NCI-H2107 treated with DMSO at 0.1 percent for 48 hours (cell line): Measurements from ENCODE around the gene TRAPPC5.
A peak's percentile ranks its signal among the peaks of the same experiment; 100 is the strongest.
"Not testable (repeated sequence)": the region's sequence is repeated elsewhere in the genome, so short reads cannot be mapped to it uniquely, and the experiment has no call there.

Experiments
- DNase-seq: peaks from one replicate; lab custom pipeline; 2025; ENCODE audit not compliant: unreplicated experiment; lab: John Stamatoyannopoulos, UW

The TRAPPC5 gene

DNA sequence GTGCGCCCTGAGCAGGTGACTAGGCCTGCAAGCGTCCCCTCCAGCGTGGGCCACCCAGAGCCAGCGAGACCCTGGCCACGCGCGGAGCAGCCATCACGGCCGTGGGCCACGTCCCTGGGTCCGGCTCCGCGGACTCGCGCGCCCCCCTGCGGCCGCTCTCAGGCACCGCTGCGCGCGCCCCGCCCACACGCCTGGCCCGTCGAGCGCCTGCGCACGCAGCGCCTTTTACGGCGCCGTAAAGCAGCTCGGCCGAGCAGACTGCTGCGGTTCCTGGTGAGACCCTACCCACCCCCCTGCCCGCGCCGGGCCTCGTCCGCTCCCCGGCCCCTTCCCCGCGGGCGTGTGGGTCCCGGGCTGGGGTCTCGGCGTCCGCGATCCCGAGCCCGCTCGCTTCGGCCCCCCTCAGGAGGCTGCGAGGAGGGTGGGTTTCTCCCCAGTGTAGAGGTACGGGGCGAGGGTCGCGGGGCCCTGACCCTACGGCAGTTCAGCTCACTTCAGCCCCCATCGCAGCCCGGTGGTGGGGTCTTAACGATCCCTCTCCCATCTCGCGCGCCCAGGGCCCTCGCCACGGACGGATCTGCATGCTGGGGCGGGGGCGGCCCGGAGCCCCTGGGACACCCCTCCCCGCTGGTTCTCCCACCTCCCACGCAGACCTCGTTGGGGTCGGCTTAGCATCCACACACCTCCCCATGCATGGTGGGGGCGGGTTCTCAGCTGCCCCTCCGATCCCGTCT, at the start of gene TRAPPC5:
TSS of gene TRAPPC5 (plus strand) at position 228 of the 734 bp plus-strand sequence. CDS start 1,421 bp downstream, outside the sequence.
- DNase-seq = peak; percentile 15

DNA sequence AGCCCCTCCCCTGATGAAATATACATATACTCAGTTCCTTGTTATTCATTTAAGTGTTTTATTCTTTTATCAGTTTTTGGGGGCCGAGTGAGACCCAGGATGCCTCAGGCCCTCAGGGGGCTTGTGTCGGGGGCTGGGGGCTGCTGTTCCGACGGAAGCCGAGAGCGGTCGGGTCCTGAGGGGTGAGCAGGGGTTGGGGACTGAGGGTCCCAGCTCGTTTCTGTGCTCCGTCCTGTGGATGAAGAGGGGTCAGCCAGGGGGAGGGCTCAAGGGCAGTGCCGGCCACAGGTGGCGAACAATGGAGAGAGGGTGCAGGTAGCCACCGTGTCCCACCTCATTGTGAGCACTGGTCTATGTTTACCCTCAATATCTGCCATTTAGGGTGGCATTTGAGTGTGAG, 49.1 kb upstream of the TRAPPC5 start:
- no peak for DNase-seq

GRCh38 chr19:7632340-7633203, 48.1 kb upstream of the TRAPPC5 start:
- no peak for DNase-seq

DNA sequence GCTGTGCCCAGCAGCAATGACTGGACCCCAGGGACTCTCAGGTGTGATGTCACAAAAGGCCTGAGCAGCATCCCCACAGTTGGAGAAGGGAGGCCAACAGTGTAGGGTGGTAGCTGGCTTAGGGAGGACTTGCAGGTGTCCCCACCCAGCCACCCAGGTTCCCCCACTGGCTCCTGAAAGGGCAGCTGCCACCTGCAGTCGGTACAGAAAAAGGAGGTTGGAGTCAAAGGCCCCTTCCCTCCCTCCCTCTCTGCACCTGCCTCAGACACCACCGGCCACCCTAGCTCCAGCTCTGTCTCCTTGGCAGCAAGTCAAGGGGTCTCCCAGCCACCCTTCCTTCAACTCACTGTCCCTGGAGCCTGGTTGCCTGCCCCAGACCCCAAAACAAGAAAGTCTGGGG, 46.9 kb upstream of the TRAPPC5 start, which contains the start of gene PCP2:
TSS of gene PCP2 (minus strand) at position 22 of the 400 bp plus-strand sequence. CDS start 262 bp downstream, outside the sequence.
- no peak for DNase-seq

DNA sequence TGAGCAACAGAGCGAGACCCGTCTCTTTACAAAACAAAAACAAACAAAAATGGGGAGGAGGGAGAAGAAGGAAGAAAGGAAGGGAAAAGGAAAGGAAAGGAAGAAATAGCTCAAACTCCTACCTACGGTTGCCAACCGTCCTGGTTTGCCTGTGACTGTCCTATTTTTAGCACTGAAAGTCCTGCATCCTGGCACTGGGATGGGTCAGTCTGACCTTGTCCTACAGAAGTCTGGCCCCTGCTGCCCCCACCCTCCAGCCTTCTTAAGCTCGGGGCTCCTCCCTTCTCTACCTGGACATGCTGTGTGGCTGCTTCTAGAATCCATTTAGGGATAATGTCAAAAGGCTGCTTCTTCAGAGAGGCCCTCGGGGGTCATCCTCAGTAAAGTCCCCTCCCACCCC, 45.0 kb upstream of the TRAPPC5 start:
- no peak for DNase-seq

GRCh38 chr19:7636317-7636690, 44.3 kb upstream of the TRAPPC5 start:
- DNase-seq = no peak

DNA sequence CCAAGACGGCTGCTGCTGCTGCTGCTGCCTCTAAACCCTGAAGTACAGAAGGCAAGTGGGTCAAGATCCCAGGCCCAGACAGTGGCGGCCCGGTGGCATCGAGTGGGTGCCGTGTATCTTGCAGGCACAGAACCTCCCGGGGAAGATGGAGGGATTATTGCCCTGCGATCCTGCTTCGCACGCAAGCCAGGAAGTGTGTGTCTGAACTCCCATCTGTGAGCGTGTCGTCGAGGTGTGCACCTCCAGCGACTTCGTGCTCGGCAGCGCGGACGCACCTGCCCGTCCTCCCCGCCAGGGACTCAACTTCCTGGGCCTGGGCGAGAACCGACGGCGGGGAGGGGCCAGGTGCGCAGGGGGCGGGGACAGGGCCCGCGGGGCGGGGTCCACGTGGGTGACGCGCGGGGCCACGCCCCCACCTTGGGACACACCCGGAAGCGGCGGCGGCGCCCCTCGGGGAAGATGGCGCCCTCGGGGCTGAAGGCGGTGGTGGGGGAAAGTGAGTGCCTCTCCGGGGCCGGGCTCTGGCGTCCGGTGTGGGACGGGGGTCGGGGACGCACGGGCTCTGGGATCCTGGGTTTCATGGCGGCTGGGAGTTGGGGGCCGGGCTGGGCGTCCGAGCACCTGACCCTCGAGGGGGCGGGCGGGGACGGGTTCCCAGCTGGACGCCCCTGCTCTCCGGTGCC, 43.8 kb upstream of the TRAPPC5 start, which contains the start of gene STXBP2:
TSS of gene STXBP2 (plus strand) at position 420 of the 683 bp plus-strand sequence. CDS start at position 460, 40 bp downstream.
- peak; percentile 28 for DNase-seq

GRCh38 chr19:7637374-7638256, 43.0 kb upstream of the TRAPPC5 start:
- no peak for DNase-seq

GRCh38 chr19:7638802-7639465, 41.7 kb upstream of the TRAPPC5 start:
- no peak for DNase-seq

DNA sequence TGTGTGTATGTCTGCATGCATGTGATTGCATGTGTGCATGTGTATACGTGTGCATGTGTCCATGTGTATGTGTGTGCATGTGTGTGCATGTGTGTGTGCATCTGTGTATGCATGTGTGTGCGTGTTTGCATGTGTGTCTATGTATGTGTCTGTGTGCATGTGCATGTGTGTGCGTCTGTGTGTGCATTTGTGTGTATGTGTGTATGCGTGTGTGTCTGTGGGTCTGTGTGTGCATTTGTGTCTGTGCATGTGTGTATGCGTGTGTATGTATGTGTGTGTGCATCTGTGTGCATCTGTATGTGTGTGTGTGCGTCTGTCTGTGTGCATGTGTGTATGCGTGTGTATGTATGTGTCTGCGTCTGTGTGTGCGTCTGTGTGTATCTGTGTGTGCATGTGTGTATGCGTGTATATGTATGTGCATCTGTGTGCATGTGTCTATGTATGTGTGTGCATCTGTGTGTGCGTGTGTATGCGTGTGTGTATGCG, 40.7 kb upstream of the TRAPPC5 start:
- no peak for DNase-seq

DNA sequence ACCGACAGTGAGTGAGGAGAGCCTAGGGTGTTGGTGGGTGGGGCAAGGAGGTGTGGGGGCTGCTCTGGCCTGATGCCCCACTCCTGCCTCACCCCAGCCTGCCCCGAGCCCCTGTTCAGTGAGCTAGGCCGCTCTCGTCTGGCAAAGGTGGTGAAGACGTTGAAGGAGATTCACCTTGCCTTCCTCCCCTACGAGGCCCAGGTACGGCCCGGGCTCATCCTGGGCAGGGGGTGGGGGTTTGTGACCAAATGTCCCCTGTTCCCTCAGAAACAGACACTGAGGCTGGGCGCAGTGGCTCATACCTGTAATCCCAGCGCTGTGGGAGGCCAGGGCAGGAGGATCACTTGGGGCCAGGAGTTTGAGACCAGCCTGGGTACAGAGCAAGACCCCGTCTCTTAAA, 39.8 kb upstream of the TRAPPC5 start:
- no peak for DNase-seq

DNA sequence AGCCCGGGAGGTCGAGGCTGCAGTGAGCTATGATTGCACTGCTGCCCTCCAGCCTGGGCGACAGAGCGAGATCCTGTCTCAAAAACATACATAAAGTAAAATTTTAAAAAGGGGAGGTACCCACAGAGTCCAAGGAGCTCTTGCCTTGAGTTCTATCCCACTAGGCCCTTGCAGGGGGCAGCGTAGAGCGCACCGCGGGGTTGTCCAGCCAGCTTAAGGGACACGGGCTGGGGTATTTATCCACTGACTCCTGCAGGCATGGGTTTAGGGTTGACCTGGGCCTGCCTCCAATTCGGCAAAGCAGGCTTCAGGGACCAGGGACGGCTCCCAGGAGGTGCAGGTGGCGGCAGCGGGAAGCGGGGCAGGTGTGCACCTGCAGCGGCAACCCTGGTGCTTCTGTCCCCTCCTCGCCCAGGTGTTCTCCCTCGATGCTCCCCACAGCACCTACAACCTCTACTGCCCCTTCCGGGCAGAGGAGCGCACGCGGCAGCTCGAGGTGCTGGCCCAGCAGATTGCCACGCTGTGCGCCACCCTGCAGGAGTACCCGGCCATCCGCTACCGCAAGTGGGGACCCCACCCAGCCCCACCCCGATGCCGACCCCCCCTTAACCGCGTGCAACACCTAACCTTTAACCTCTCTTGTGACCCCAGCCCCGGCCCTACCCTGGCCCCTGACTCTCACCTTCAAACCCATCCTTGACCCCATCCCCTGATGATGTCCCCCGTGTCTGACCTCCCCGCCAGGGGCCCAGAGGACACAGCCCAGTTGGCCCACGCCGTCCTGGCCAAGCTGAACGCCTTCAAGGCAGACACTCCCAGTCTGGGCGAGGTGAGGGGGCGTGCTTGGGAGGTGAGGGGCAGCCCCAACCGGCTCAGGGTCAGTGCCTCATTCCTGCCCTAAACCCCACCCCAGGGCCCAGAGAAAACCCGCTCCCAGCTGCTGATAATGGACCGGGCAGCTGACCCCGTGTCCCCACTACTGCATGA, 39.0 kb upstream of the TRAPPC5 start:
- DNase-seq = peak; percentile 3

DNA sequence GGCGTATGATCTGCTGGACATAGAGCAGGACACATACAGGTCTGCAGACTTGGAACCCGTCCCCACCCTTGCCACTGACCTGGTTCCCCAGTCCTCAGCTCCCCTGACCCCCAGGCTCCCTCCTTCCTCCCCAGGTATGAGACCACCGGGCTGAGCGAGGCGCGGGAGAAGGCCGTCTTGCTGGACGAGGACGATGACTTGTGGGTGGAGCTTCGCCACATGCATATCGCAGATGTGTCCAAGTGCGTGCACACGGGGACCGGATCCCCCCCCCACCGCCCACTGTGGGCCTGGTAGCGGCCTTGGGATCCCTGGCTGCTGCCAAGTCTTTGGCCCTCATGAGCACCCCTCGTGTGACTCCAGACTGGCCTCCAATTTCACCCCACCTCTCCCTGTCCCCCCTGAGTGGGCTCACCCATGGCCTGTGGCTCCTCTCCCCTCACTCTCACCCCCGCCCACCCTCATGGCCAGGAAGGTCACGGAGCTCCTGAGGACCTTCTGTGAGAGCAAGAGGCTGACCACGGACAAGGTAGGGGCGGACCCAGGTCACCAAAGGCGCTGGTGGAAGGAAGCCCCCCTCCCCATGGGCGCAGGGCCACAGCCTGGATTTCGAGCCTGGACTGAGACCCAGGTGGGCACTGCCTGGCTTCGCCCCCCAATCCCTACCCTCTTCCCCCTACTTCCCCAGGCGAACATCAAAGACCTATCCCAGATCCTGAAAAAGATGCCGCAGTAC, 38.2 kb upstream of the TRAPPC5 start:
- no peak for DNase-seq

DNA sequence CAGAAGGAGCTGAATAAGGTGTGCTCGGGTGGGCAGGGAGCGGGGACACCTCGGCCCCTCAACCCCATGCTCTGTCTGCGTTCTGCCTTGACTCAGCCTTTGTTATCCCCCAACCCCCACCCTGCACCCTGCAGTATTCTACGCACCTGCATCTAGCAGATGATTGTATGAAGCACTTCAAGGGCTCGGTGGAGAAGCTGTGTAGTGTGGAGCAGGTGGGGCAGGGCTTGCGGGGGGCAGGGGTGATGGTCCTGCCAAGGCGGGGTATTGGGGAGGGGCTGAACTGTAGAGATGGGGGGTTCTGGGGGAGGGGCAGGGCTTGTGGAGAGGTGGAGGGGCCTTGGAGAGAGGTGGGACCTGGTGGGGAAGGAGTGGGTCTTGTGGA, 37.6 kb upstream of the TRAPPC5 start:
- DNase-seq = no peak

GRCh38 chr19:7643629-7644549, 36.7 kb upstream of the TRAPPC5 start:
- not testable (repeated sequence) for DNase-seq

GRCh38 chr19:7644550-7644877, 36.1 kb upstream of the TRAPPC5 start:
- no peak for DNase-seq

DNA sequence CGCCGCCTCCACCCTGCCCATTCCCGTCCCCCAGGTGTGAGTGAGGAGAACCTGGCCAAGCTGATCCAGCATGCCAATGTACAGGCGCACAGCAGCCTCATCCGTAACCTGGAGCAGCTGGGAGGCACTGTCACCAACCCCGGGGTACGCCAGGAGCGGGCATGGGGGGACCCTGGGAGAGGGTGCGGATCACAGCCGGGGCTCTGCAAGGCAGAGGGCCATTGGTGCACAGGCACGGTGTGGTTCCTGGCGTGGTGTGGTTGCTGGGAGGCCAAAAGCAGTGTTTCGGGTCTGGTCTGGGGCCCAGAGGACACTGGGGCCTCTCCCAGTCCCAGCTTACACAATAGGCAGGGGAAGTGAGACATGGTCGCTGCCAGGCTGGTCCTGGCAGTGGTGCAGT, 35.5 kb upstream of the TRAPPC5 start:
- no peak for DNase-seq
